Neural progenitor cell (in vitro differentiated cells): ENCODE results near the gene SLC25A48. TPM values are rescaled to one million over a fixed set of nuclear protein-coding genes. Genes with fewer than 3 reads are reported as not detected.

Experiments used
- DNase-seq: peaks from one replicate; pipeline ENCODE4 v3.0.0-alpha.2; 2016; ENCODE audit warnings: low spot score
- H2AFZ ChIP-seq: fragments of 200-600 bp; sonication (generic); replicated peaks from 2 replicates; pipeline ENCODE4 v1.6.1; 2016; ENCODE audit warnings: antibody characterized with exemption
- H3F3A ChIP-seq: fragments of 200-600 bp; sonication (generic); 2 replicates; pipeline ENCODE4 v1.6.1; 2016; ENCODE audit warnings: antibody characterized with exemption, low read depth
- H3K27ac ChIP-seq: fragments of 200-600 bp; sonication (generic); 2 replicates; pipeline ENCODE4 v1.5.1; 2016; ENCODE audit warnings: mild to moderate bottlenecking
- H3K27me3 ChIP-seq: fragments of 200-600 bp; sonication (generic); 2 replicates; pipeline ENCODE4 v1.6.1; 2016; ENCODE audit warnings: mild to moderate bottlenecking, moderate library complexity
- H3K36me3 ChIP-seq: fragments of 200-600 bp; sonication (generic); 2 replicates; pipeline ENCODE4 v1.5.1; 2016
- H3K4me1 ChIP-seq: fragments of 200-600 bp; sonication (generic); 2 replicates; pipeline ENCODE4 v1.6.1; 2016; ENCODE audit warnings: mixed run types
- H3K4me2 ChIP-seq: fragments of 200-600 bp; sonication (generic); 2 replicates; pipeline ENCODE4 v1.6.1; 2016
- H3K4me3 ChIP-seq: fragments of 200-600 bp; sonication (generic); 2 replicates; pipeline ENCODE4 v1.5.1; 2016
- H3K79me2 ChIP-seq: fragments of 200-600 bp; sonication (generic); 2 replicates; pipeline ENCODE4 v1.6.1; 2016; ENCODE audit warnings: low read depth
- H3K9ac ChIP-seq: fragments of 200-600 bp; sonication (generic); 2 replicates; pipeline ENCODE4 v1.6.1; 2016
- H3K9me3 ChIP-seq: fragments of 200-600 bp; sonication (generic); 2 replicates; pipeline ENCODE4 v1.5.1; 2016; ENCODE audit warnings: low read depth
- H4K20me1 ChIP-seq: fragments of 200-600 bp; sonication (generic); 2 replicates; pipeline ENCODE4 v1.6.1; 2016; ENCODE audit warnings: low read depth
- H3K27ac Mint-ChIP-seq: 3 replicates; pipeline ENCODE4 v1.8.0; 2021; ENCODE audit warnings: mixed read lengths
- H3K27me3 Mint-ChIP-seq: 2 replicates; pipeline ENCODE4 v1.8.0; 2022; ENCODE audit warnings: low read depth, mild to moderate bottlenecking, inconsistent platforms, moderate library complexity, mixed read lengths; ENCODE audit not compliant: insufficient read depth
- H3K36me3 Mint-ChIP-seq: 3 replicates; pipeline ENCODE4 v1.8.0; 2021; ENCODE audit warnings: mixed read lengths
- H3K4me1 Mint-ChIP-seq: 3 replicates; pipeline ENCODE4 v1.8.0; 2021; ENCODE audit warnings: mixed read lengths
- H3K4me3 Mint-ChIP-seq: 3 replicates; pipeline ENCODE4 v1.8.0; 2021; ENCODE audit warnings: mild to moderate bottlenecking, moderate library complexity, mixed read lengths
- H3K9me3 Mint-ChIP-seq: 3 replicates; pipeline ENCODE4 v1.8.0; 2020; ENCODE audit warnings: mixed read lengths
- CTCF ChIP-seq: fragments of 200-600 bp; sonication (generic); IDR thresholded peaks from 2 replicates; pipeline ENCODE4 v1.5.1; 2017; ENCODE audit warnings: antibody characterized with exemption, mild to moderate bottlenecking
- EZH2 ChIP-seq: fragments of 200-600 bp; sonication (generic); IDR thresholded peaks from 2 replicates; pipeline ENCODE4 v1.6.1; 2017; ENCODE audit warnings: antibody characterized with exemption, mild to moderate bottlenecking, moderate library complexity
- EZH2phosphoT487 ChIP-seq: fragments of 200-600 bp; sonication (generic); IDR thresholded peaks from 2 replicates; pipeline ENCODE4 v1.6.1; 2017; ENCODE audit warnings: antibody characterized with exemption
- total RNA-seq: library from RNA; depleted of rRNA; stranded (reverse); fragments of >200 nt; gene quantifications from 2 replicates; pipeline ENCODE4 v1.2.3, GENCODE V29; 2015; ENCODE audit warnings: low replicate concordance

SLC25A48 gene
- total RNA-seq, 1 donor from 2014 or later: not detected

GRCh38 chr5:135811007-135811406 lies 23.5 kb upstream of the SLC25A48 start:
- TF ChIP-seq EZH2phosphoT487 (no peak), EZH2 (no peak), CTCF (no peak)
- Mint-ChIP-seq H3K27me3 (no peaks in the 10 kb centered on the region), H3K27ac (no peak overlapping the region), H3K4me1 (peaks cover 2% of the 10 kb centered on the region), H3K4me3 (no peak overlapping the region), H3K9me3 (peaks cover 4% of the 10 kb centered on the region), H3K36me3 (no peaks in the 10 kb centered on the region)
- no peak overlapping the region for H3K4me3 ChIP-seq
- no peaks in the 10 kb centered on the region for H3F3A ChIP-seq
- no peaks in the 10 kb centered on the region for H3K4me1 ChIP-seq
- H3K79me2 ChIP-seq: no peaks in the 10 kb centered on the region
- H3K27ac ChIP-seq: no peak overlapping the region
- H3K9ac ChIP-seq: no peak overlapping the region
- no peaks in the 10 kb centered on the region for H4K20me1 ChIP-seq
- no peaks in the 10 kb centered on the region for H3K9me3 ChIP-seq
- H3K36me3 ChIP-seq: no peaks in the 10 kb centered on the region
- no peak overlapping the region for H3K4me2 ChIP-seq
- no peaks in the 10 kb centered on the region for H3K27me3 ChIP-seq
- DNase-seq: no peak
- no peak overlapping the region for H2AFZ ChIP-seq

GRCh38 chr5:135813758-135814157 lies 20.7 kb upstream of the SLC25A48 start:
- no peaks in the 10 kb centered on the region for H3K27me3 ChIP-seq
- H3K36me3 ChIP-seq: no peaks in the 10 kb centered on the region
- H3K4me3 ChIP-seq: no peak overlapping the region
- no peak for DNase-seq
- Mint-ChIP-seq H3K27ac (no peak overlapping the region), H3K36me3 (no peaks in the 10 kb centered on the region), H3K27me3 (no peaks in the 10 kb centered on the region), H3K4me1 (peaks cover 2% of the 10 kb centered on the region), H3K4me3 (no peak overlapping the region), H3K9me3 (peaks cover 4% of the 10 kb centered on the region)
- H3K9me3 ChIP-seq: no peaks in the 10 kb centered on the region
- TF ChIP-seq CTCF: no peak
- no peak for TF ChIP-seq EZH2
- TF ChIP-seq EZH2phosphoT487: no peak
- H3K4me1 ChIP-seq: no peaks in the 10 kb centered on the region
- no peaks in the 10 kb centered on the region for H3K79me2 ChIP-seq
- H2AFZ ChIP-seq: no peak overlapping the region
- no peaks in the 10 kb centered on the region for H3F3A ChIP-seq
- no peak overlapping the region for H3K9ac ChIP-seq
- H3K27ac ChIP-seq: no peak overlapping the region
- no peaks in the 10 kb centered on the region for H4K20me1 ChIP-seq
- no peak overlapping the region for H3K4me2 ChIP-seq

GRCh38 chr5:135814316-135814715 lies 20.1 kb upstream of the SLC25A48 start:
- Histone ChIP-seq H3K4me1 (no peaks in the 10 kb centered on the region), H3K4me2 (no peak overlapping the region), H3K9me3 (no peaks in the 10 kb centered on the region), H3K9ac (no peak overlapping the region), H3K27ac (no peak overlapping the region), H3K27me3 (no peaks in the 10 kb centered on the region), H3K4me3 (no peak overlapping the region), H3K36me3 (no peaks in the 10 kb centered on the region), H2AFZ (no peak overlapping the region), H3K79me2 (no peaks in the 10 kb centered on the region), H3F3A (no peaks in the 10 kb centered on the region), H4K20me1 (no peaks in the 10 kb centered on the region)
- no peaks in the 10 kb centered on the region for H3K36me3 Mint-ChIP-seq
- no peak for DNase-seq
- TF ChIP-seq EZH2 (no peak), EZH2phosphoT487 (no peak), CTCF (no peak)
- H3K4me1 Mint-ChIP-seq: peaks cover 2% of the 10 kb centered on the region
- H3K27me3 Mint-ChIP-seq: no peaks in the 10 kb centered on the region
- H3K4me3 Mint-ChIP-seq: no peak overlapping the region
- H3K27ac Mint-ChIP-seq: no peak overlapping the region
- peaks cover 4% of the 10 kb centered on the region for H3K9me3 Mint-ChIP-seq
